GM19193 (cell line): Measurements from ENCODE around the gene SLCO4A1.

Experiments
- POLR2A ChIP-seq: IDR thresholded peaks from 4 replicates; pipeline ENCODE4 v1.6.1; 2011; ENCODE audit not compliant: insufficient read depth, insufficient read length; ENCODE audit errors: extremely low read depth

Gene SLCO4A1

GRCh38 chr20:62667530-62668440, 25.5 kb downstream of the SLCO4A1 start:
- TF ChIP-seq POLR2A, result no peak

- TF ChIP-seq POLR2A, result no peak
These were observed 26.2 kb downstream of the SLCO4A1 start for GRCh38 chr20:62668441-62669027.

GRCh38 chr20:62669249-62669648, 26.9 kb downstream of the SLCO4A1 start:
- TF ChIP-seq POLR2A, result no peak

- TF ChIP-seq POLR2A, result no peak
These were observed 27.9 kb downstream of the SLCO4A1 start for GRCh38 chr20:62670156-62670555.

- TF ChIP-seq POLR2A, result no peak
These were observed 28.7 kb downstream of the SLCO4A1 start for GRCh38 chr20:62670998-62671397.

GRCh38 chr20:62671765-62672164, 29.5 kb downstream of the SLCO4A1 start:
- TF ChIP-seq POLR2A, result no peak

- no peak for TF ChIP-seq POLR2A
These were observed 32.1 kb downstream of the SLCO4A1 start for GRCh38 chr20:62674370-62674769.

GRCh38 chr20:62675156-62675876, 33.0 kb downstream of the SLCO4A1 start:
- TF ChIP-seq POLR2A, result no peak

- TF ChIP-seq POLR2A, result no peak
These were observed 33.6 kb downstream of the SLCO4A1 start for GRCh38 chr20:62675877-62676260.

- TF ChIP-seq POLR2A, result no peak
These were observed 34.7 kb downstream of the SLCO4A1 start for GRCh38 chr20:62676976-62677375.

- no peak for TF ChIP-seq POLR2A
These were observed 35.4 kb downstream of the SLCO4A1 start for GRCh38 chr20:62677678-62678077.

GRCh38 chr20:62678553-62678952, 36.2 kb downstream of the SLCO4A1 start:
- no peak for TF ChIP-seq POLR2A

- TF ChIP-seq POLR2A, result no peak
These were observed 37.8 kb downstream of the SLCO4A1 start for GRCh38 chr20:62679978-62680589.

GRCh38 chr20:62682912-62683517, 40.7 kb downstream of the SLCO4A1 start:
- no peak for TF ChIP-seq POLR2A

- no peak for TF ChIP-seq POLR2A
These were observed 42.7 kb downstream of the SLCO4A1 start for GRCh38 chr20:62684981-62685380.
